Psoas muscle (tissue), 8 donors: ENCODE measurements around the gene RASAL2. TPM values are rescaled to one million over a fixed set of nuclear protein-coding genes. Genes with fewer than 3 reads are reported as not detected.

ENCODE experiments used
- ATAC-seq, 4 donors: fragments of 200-7000 bp; cut with Tn5 transposase; one replicate each; pipeline ENCODE4 v1.9.1; 2020; ENCODE audit warnings: moderate library complexity in 3 of 4, mild to moderate bottlenecking in 2 of 4
- DNase-seq, 2 donors: peaks; one replicate each; pipeline ENCODE4 v3.0.0-alpha.2; 2020
- H3K27ac ChIP-seq: fragments of 200-600 bp; one replicate; pipeline ENCODE4 v1.8.0; 2022
- H3K27me3 ChIP-seq, 3 donors: fragments of 200-600 bp in 1 of 3; one replicate each; pipeline versions ENCODE4 v1.6.1 to v1.8.0; 2013 to 2022; ENCODE audit warnings: low read length in 2 of 3, mild to moderate bottlenecking in 2 of 3, moderate library complexity in 1 of 3; ENCODE audit not compliant: insufficient read depth in 3 of 3
- H3K36me3 ChIP-seq, 2 donors: fragments of 200-600 bp in 1 of 2; one replicate each; pipeline versions ENCODE4 v1.6.1 to v1.8.0; 2013 to 2022; ENCODE audit warnings: low read depth in 1 of 2, mild to moderate bottlenecking in 1 of 2, moderate library complexity in 1 of 2; ENCODE audit not compliant: insufficient read depth in 1 of 2
- H3K4me1 ChIP-seq: fragments of 200-600 bp; one replicate; pipeline ENCODE4 v1.8.0; 2022
- H3K4me3 ChIP-seq: fragments of 200-600 bp; one replicate; pipeline ENCODE4 v1.8.0; 2022; ENCODE audit warnings: mild to moderate bottlenecking
- H3K9me3 ChIP-seq: fragments of 200-600 bp; one replicate; pipeline ENCODE4 v1.8.0; 2022
- WGBS, 3 donors: extraction: QIAGEN DNeasy Blood & Tissue Kit; methylation state at CpG; one replicate each; pipeline versions ENCODE4 v1.1.6 to v1.1.7; 2013; 5-methylcytosine and 5-hydroxymethylcytosine counted together
- intact Hi-C, 2 donors: fragments of 100-400 bp; cut with DNase I; formaldehyde crosslinking; loops; one replicate each; pipeline versions ENCODE4 v1.11.0 to v1.14.2; 2022
- polyA plus RNA-seq, 3 donors: library from polyadenylated mRNA; stranded (reverse); fragments of 200-250 nt; gene quantifications; one replicate each; pipeline ENCODE4 v1.2.3, GENCODE V29; 2013
- total RNA-seq, 4 donors: library from RNA; stranded (reverse); fragmentation: NEBNext Ultra II Directional in 2 of 4; extraction: Animal tissue kit (Norgen Biotek cat#: 25700) in 2 of 4; gene quantifications; one replicate each; pipeline versions ENCODE4 v1.2.1 to v1.2.4, GENCODE V29; 2021 to 2023
- TF ChIP-seq, protein P1 (sequence below): fragments of 200-600 bp; IDR thresholded peaks from one replicate; pipeline ENCODE4 v1.8.0; 2022; ENCODE audit warnings: antibody characterized with exemption
- donor health status: healthy with polysubstance abuse.
- donor health status: DM: no; HTN: no; CAD: no; lungs with moderate emphysema.
- donor health status: Bipolar disorder and iron deficiency.
- donor health status: healthy.
- donor health status: DM: yes; HTN: yes; CAD: no.
- donor health status: DM: no; HTN: no; CAD: no.
- donor health status: DM: no; HTN: no; CAD: no.
- donor health status: DM: yes; HTN: yes; CAD: no.

RASAL2 gene
- total and polyA plus RNA-seq, 7 donors, result 1.9 to 42.1 (median 5.5) TPM

DNA sequence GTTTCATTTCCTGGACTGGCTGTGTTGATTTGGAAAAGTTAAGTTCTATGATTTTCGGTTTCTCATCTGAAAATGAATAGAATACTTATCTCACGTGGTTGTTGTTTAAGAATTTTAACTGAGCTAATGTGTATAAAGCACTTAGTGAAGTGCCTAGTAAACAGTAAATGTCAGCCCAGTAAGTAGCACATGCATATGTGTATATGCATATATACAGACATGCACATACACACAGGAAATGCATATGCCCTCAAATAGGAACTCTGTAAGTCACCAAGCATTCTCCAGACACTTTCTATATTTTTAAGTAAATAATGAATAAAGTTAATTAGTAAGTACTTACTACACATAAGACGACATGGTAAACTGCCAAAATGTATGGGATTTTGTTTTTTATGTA is 274.3 kb downstream of the RASAL2 start:
- no peak for ATAC-seq
- Histone ChIP-seq H3K4me3 (no peak overlapping the region), H3K27me3 (no peaks in the 10 kb centered on the region), H3K4me1 (peaks cover 17% of the 10 kb centered on the region), H3K27ac (no peak overlapping the region), H3K9me3 (no peaks in the 10 kb centered on the region), H3K36me3 (no peaks in the 10 kb centered on the region)
- TF ChIP-seq, protein P1, sequence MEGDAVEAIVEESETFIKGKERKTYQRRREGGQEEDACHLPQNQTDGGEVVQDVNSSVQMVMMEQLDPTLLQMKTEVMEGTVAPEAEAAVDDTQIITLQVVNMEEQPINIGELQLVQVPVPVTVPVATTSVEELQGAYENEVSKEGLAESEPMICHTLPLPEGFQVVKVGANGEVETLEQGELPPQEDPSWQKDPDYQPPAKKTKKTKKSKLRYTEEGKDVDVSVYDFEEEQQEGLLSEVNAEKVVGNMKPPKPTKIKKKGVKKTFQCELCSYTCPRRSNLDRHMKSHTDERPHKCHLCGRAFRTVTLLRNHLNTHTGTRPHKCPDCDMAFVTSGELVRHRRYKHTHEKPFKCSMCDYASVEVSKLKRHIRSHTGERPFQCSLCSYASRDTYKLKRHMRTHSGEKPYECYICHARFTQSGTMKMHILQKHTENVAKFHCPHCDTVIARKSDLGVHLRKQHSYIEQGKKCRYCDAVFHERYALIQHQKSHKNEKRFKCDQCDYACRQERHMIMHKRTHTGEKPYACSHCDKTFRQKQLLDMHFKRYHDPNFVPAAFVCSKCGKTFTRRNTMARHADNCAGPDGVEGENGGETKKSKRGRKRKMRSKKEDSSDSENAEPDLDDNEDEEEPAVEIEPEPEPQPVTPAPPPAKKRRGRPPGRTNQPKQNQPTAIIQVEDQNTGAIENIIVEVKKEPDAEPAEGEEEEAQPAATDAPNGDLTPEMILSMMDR, result no peak
- DNase-seq, result no peak
- WGBS, 3 donors, result 87 to 91% (median 90%) methylated on average over 3 of the region's 3 CpGs
- intact Hi-C loops, result no loop called here

DNA sequence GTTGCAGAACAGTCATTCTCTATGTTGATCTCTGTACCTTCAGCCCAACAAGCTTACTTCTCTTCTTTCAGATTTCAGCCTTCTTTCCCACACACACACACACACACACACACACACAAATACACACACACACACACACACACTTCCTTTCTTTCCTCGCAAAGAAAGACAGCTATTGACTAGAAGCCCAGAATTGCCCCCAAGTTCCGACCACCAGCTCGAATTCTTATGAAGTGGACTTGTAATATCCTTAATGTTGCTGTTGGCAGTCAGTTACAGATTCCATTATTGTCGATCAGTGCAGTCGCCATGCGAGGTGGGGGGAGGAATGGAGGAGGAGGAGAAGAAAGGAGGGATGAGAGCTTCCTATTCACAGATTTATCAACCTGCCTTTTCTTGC is 277.3 kb downstream of the RASAL2 start:
- WGBS, 3 donors, result 1 to 4% (median 2%) methylated on average over 6 of the region's 6 CpGs

DNA sequence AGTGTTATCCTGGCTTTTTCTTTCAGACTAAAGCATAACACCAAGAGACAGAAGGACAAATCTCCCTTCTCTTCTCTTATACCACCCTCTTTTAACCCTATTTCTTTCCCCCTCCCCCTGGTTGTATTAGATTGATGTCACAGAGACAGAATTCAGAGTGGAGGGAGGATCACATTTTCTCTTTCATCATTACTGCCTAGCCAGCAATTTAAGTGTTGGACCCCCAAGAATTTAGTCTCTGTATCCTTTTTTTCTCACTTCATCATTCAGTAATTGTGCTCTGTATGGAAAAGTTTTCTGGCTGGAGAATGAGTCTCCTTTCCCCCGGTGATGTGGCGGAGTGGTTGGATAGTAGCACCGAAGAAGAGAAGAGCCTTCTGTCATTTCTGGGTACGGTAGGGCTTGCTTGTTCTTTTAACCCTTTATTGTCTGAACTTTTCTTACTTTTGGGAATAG is 278.1 kb downstream of the RASAL2 start:
- no peaks in the 10 kb centered on the region for H3K36me3 ChIP-seq
- DNase-seq (no peak), ATAC-seq (peak in 2 of 4 donors; percentile 72 to 78)
- WGBS, 3 donors, result 6 to 12% (median 8%) methylated on average over 4 of the region's 4 CpGs
- no peak overlapping the region for H3K27ac ChIP-seq
- no peaks in the 10 kb centered on the region for H3K9me3 ChIP-seq
- no peaks in the 10 kb centered on the region for H3K27me3 ChIP-seq
- H3K4me3 ChIP-seq, result peak overlapping the region; percentile 62
- peaks cover 25% of the 10 kb centered on the region for H3K4me1 ChIP-seq
- TF ChIP-seq, protein P1, result no peak
- intact Hi-C loops, result loop anchor here (5.0 kb wide), 2 partner anchors 35 to 60 kb away; no protein-coding TSS in a partner anchor

More for the DNA sequence above, 277.3 kb downstream of the RASAL2 start:
- peak overlapping the region; percentile 62 for H3K4me3 ChIP-seq
- no peaks in the 10 kb centered on the region for H3K36me3 ChIP-seq
- H3K4me1 ChIP-seq, result peaks cover 25% of the 10 kb centered on the region
- TF ChIP-seq, protein P1, result no peak
- no peak overlapping the region for H3K27ac ChIP-seq
- H3K27me3 ChIP-seq, result no peaks in the 10 kb centered on the region
- H3K9me3 ChIP-seq, result no peaks in the 10 kb centered on the region
- DNase-seq, result no peak
- intact Hi-C loops, result loop anchor here (5.0 kb wide), 2 partner anchors 36 to 59 kb away; no protein-coding TSS in a partner anchor
- peak in 3 of 4 donors; percentile 43 to 75 (median 56) for ATAC-seq

DNA sequence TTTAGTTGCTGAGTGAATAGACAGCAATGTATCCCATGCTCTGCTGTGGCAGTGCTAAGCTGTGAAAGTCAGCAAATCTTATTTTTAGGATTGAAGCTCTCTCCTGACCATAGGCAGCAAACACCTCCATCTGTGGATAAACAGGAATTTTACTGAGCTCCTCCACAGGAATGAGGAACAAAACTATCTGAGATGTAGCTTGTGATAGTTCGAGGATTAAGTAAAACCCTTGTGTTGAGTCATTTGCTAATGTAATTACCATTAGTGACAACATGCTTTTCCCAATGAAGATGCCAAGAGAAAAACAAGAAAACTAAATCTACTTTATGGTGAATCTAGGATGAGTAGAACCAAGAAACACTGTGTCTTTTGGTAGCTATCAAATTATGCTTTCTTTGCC is 280.1 kb downstream of the RASAL2 start:
- WGBS, 3 donors, result 56 to 63% (median 56%) methylated on average over 1 of the region's 1 CpG
- Histone ChIP-seq H3K4me1 (peaks cover 25% of the 10 kb centered on the region), H3K27ac (no peak overlapping the region)

More for the DNA sequence above, 280.1 kb downstream of the RASAL2 start:
- TF ChIP-seq, protein P1, result no peak
- intact Hi-C loops, result loop anchor here (5.0 kb wide), 2 partner anchors 33 to 62 kb away; no protein-coding TSS in a partner anchor
- Histone ChIP-seq H3K36me3 (no peaks in the 10 kb centered on the region), H3K27me3 (no peaks in the 10 kb centered on the region), H3K9me3 (no peaks in the 10 kb centered on the region), H3K4me3 (no peak overlapping the region)
- DNase-seq (no peak), ATAC-seq (peak in 1 of 4 donors; percentile 54)
